ENCODE data around the gene GYG1.
"Not testable (repeated sequence)": the region's sequence is repeated elsewhere in the genome, so short reads cannot be mapped to it uniquely, and the experiment has no call there.

Gene GYG1

GRCh38 chr3:148991219-148992026 lies at the start of gene GYG1:
TSS of gene GYG1 (plus strand) at chr3:148991540. CDS start at chr3:148991641, 101 bp downstream.
- DNase-seq: peak; percentile 68

GRCh38 chr3:148943506-148944205 lies 47.7 kb upstream of the GYG1 start:
- DNase-seq: peak; percentile 70

- no peak for DNase-seq
Observed at GRCh38 chr3:148945116-148945515, 46.2 kb upstream of the GYG1 start.

- no peak for DNase-seq
Observed at GRCh38 chr3:148948913-148949657, 42.3 kb upstream of the GYG1 start.

GRCh38 chr3:148950806-148951205 lies 40.5 kb upstream of the GYG1 start:
- DNase-seq: no peak

DNA sequence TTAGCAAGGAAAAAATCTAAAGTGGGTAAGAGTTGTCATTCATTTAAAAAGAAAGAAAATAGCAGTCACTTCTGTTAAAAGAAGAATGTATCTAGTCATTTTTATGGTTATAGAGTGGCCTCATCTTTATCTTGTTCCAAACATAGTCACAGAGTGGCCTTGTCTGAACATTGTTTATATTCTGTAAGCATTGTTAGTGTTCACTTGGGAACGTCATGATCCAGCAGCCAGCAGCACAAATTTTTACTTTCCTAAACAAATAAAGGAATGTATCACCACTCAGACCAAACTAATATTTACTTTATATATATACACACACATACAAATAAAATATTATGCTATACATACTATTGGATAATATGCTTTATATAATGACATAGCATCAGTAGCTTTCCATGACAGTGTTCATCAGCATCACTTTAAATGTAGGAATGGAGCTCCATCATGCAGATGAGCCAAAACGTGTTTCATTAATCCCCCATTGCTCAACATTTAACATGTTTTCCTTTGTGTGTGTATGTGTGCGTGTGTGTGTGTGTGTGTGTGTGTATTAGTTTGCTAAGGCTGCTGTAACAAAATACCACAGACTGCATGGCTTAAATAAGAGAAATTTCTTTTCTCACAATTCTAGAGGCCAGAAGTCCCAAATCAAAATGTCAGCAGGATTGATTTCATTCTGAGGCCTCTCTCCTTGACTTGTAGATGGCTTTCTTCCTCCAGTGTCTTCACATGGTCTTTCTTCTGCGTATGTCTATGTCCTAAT lies 39.6 kb upstream of the GYG1 start:
- DNase-seq: no peak

- no peak for DNase-seq
Observed at GRCh38 chr3:148953094-148953493, 38.2 kb upstream of the GYG1 start.

- DNase-seq: no peak
Observed at GRCh38 chr3:148954981-148955380, 36.4 kb upstream of the GYG1 start.

GRCh38 chr3:148955544-148956346 lies 35.6 kb upstream of the GYG1 start:
- DNase-seq: peak; percentile 76

DNA sequence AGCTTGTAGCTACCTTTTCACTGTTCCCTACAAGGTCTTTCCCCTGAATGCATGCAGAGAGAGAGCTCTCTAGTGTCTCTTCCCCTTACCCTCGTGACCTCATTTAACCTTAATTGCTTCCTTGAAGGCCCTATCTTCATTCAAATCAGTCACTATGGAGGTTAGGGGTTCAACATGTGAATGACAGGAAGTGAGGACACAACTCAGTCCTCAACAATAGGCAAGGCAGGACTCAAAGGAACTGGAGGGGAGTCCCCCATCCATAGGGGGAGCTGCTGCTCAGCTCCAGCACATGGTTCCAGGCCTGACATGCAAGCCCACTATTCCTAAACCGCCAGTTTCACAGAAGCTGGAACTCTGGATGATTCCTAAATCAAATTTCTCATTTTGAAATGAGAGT lies 33.8 kb upstream of the GYG1 start:
- no peak for DNase-seq

DNA sequence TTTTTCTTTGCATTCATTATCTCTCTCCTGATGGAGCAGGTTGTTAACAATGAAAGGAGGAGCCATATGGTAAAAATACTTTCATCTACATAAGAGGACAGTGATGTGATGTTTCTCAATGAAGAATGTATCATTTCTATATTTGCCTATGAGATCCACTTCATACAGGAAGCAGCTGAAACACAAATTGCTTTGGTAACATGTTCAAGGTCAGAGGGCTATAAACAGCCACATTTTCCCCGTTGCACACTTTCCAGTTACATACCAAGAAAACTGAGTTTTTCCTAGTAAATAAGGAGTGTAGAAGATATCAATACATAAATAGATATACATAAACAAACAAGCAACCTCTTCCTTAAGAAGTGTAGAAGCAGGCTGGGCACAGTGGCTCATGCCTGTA lies 32.6 kb upstream of the GYG1 start:
- DNase-seq: no peak

GRCh38 chr3:148962513-148962912 lies 28.8 kb upstream of the GYG1 start:
- DNase-seq: peak; percentile 86

DNA sequence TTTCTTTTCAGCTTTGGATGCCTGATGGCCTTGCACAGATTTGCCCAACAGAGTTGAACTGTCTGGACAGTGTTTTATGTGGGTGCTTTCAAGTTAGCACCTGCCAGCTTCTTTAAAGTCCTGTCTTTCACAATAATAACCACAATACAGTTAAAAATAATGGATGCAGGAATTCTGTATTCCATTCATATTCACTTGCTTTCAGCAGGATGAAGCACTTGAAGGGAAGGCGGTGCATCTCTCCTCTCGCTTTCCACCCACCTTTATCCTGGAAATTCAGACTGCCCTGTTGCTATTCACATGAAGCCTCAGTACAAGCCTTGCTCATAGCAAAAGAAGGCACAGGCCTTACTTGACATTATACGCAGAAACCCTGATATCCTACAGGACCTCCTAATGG lies 26.5 kb upstream of the GYG1 start:
- no peak for DNase-seq

DNA sequence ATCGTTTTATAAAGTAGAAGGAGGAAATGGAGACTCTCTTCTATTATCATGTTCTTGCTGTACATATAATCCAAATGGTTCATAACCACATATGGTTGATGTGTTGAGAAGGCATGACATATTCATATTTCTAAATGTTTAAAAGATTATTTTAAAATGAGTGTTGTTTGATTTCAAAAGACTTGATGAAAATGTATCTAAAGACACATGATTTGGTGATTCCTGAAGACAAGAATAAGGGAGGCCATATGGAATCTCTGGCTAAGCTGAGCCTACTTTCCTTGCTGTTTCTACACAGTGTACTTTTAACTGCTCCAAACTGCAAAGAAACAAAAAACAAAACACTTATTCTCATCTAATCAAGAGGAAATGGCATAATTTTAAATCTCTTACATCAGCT lies 23.0 kb upstream of the GYG1 start:
- DNase-seq: no peak

DNA sequence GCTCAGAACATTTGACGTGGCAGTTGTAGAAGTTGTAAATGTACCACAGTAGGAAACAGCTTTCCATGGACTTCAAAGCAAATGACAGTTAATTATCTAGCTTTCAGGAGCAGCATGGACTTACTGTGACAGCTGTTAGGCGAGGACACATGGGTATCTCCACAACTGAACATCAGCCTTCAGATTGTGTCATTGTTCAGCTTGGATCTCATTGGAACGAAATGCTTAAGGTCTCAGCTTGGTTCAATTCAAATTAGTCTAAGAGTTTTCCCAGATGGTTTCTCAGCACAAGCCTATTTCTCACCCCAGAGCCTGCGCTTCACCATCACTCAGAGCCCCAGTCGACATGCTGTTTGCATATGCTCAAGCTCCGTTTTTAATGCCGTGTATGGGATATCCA lies 21.1 kb upstream of the GYG1 start:
- DNase-seq: no peak

DNA sequence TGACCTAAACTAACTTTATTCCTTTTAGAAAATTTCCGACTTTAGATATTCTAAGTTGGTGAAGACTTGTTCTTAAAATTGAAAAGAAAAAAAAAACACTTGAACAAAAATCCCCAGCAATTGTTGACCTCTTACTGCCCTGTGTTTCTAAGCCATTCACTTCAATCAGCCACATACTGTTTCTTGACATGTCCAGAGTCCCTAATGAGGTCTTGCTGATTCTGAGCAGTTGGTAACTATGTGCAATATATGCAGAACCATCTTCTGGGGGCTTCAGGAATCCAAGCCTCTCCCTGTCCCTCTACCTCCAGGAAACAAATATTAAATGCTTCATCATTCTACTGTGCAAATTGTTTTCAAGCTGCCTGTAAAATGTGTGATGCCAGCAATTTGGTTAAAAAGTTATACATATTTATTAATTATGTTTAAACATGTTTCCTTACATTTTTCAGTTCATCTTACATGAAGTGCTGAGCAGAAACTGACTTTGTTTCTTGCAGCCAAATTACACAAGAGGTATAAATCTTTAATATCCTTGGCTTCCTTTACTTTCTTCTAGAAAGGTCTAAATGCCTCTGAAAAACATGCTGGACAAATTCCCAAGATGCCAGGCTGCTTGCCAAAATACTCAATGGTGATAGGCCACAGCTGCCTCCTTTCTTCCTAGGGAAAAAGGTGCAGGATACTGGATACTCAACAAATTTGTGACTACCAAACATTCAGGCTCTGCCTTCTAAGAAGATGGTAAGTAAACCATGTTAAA lies 19.8 kb upstream of the GYG1 start:
- no peak for DNase-seq

DNA sequence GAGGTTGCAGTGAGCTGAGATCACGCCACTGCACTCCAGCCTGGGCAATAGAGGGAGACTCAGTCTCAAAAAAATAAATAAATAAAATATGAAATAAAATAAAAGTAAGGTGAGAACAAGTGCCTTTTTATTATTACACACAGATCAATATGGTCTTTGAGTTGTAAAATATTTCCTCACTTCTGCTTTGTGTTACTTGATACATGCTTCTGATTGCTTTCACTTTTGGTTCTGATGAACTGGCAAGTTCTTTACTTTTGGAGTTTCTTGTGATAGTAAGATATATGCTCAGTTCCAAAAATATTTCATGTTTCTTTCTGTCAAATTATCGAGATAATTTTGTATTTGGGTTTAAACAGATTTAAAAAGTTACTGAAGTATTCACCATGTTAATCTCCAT lies 16.6 kb upstream of the GYG1 start:
- no peak for DNase-seq

DNA sequence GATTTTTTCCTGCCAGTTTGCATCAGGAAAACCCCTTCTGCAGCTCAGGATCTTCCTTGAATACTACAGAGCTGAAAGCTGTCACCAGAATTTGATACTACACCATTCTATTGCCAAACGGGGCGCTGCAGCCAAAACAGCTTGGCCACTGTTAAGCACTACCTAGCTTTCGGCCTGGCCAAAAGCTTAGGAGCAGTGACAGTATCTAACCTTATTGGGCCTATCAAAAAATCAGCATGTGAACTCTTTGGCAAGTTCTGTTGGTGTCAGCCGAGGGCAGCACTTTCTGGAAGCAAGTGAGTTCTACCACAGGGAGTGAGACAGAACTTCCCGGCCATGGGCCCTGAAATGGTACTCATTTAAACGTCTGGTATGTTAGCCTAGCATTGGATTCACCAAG lies 16.1 kb upstream of the GYG1 start:
- no peak for DNase-seq

DNA sequence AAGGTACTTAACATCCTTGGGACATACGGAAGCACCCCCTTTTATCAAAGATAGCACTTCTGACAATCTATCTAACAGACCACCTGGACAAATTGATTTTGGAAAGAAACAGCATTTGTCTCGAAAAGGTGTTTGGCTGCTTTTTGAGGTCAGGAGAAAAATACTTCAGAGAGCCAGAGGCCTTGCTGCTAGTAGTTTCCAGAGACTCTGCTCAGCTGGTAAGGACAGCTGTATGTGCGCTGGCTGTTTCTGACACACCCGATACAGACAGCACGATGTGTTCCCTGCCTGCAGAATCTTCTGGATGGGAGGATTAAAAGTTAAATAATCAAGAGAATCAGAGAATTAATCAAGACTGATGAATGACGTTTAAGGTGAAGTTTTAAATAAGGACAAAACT lies 15.6 kb upstream of the GYG1 start:
- no peak for DNase-seq

DNA sequence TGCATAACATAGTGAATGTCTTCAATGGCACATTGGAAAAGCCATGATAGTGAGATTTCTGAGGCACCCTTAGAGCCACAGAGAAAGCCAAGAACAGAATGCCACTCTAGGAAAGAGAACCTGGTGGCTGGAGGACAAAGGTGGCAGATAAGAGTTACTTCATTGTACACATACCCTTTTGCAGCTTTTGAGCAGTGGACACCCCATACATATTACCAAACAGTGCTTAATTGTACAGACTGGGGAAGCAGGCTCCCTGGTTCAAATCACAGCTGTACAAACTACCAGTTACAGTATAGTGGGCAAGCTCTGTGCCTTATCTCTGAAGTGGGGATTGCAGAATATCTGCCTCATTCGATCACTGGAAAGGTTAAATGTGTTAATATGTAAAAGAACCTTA lies 10.1 kb upstream of the GYG1 start:
- DNase-seq: no peak

DNA sequence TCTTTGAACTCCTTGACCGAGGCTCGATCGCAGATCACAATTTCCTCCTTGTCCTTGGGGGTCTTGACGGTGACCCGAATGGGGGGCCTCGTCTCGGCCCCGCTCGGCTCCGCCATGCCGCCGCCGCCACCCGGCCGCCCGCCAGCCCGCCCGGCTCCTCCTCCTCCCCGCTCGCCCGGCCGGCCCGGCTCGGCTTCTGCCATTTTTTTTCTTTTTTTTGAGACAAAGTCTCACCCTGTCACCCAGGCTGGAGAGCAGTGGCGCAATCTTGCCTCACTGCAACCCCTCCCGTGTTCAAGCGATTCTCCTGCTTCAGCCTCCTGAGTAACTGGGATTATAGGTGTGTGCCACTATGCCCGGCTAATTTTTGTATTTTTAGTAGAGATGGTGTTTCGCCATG lies 3.8 kb upstream of the GYG1 start:
- DNase-seq: not testable (repeated sequence)
